Subcutaneous adipose tissue (tissue), 4 donors: ENCODE data around the gene RENBP. TPM values are rescaled to one million over a fixed set of nuclear protein-coding genes. Genes with fewer than 3 reads are reported as not detected.

Source experiments
- total RNA-seq, 4 donors: library from RNA; depleted of rRNA; stranded (reverse); fragments of >200 nt; gene quantifications; one replicate each; pipeline ENCODE4 v1.1.0, GENCODE V29; 2016
- TF ChIP-seq, protein P1 (sequence below): fragments of 450-650 bp; IDR thresholded peaks from one replicate; pipeline ENCODE4 v1.5.1; 2016; ENCODE audit warnings: low read depth, mild to moderate bottlenecking, control low read depth, antibody characterized with exemption, moderate library complexity

Gene RENBP
- total RNA-seq, 4 donors from 2014 or later = 14.0 to 43.4 (median 29.5) TPM

DNA sequence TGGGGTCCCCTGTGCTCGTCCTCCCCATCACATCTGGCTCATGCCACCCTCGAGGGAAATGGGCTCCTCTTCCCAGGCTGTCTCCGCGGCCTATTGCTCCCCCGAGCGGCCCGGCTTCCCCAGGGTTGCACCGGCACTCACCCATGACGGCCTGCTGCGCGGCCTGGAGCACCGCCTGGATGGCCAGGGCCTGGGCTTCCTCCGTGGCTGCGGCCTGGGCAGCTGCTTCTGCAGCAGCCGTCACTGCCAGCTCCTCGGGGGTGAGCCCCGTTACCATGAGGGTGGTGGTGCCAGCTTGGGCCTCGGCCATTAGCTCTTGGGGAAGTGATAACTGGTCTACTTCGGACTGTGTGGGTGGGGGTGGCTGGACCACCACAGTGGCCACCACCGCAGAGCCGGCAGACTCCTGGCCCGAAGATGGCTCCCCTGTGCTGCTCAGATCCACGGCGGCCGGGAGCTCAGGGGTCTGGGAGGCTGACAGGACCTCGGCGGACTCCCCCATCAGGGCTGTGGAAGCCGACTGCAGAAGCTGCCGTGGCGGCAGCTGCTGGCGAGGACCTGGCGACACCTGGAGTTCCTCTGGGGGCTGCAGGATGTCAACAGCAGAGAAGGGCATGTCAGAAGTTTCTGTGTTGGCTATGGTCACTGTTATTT is 8.1 kb upstream of the RENBP start:
- TF ChIP-seq, protein P1, sequence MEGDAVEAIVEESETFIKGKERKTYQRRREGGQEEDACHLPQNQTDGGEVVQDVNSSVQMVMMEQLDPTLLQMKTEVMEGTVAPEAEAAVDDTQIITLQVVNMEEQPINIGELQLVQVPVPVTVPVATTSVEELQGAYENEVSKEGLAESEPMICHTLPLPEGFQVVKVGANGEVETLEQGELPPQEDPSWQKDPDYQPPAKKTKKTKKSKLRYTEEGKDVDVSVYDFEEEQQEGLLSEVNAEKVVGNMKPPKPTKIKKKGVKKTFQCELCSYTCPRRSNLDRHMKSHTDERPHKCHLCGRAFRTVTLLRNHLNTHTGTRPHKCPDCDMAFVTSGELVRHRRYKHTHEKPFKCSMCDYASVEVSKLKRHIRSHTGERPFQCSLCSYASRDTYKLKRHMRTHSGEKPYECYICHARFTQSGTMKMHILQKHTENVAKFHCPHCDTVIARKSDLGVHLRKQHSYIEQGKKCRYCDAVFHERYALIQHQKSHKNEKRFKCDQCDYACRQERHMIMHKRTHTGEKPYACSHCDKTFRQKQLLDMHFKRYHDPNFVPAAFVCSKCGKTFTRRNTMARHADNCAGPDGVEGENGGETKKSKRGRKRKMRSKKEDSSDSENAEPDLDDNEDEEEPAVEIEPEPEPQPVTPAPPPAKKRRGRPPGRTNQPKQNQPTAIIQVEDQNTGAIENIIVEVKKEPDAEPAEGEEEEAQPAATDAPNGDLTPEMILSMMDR = no peak

DNA sequence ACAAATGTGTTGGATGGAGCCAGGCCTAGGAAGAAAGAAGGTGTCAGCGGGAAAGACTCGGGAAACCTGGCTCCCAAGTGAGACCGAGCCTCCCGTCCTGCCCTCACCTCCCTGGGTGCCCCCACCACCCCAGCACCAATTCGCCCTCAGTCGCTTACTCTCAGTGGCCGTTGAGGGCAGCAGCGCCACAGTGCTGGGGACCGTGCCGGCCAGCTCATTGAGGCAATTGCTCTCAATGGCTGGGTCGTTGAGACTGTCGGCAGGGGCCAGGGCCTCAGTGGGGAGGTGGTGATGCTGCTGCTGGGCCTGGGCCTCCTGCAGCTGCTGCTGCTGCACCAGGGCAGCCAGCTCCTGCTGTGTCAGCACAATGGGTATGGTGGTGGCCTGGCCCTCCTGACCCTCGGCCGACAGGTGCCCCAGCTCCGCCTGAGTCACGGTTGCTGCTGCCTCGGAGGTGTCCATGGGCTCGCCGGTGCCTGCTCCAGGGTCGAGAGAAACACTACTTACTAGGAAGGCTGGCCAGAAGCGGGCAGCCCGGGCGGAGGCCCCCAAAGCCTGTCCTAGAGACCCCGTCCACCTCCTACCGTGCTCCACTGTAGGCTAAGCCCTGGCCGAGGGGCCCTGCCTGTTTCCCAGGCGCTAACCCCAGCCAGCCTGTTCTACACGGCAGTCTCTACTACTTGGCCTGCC is 7.4 kb upstream of the RENBP start:
- TF ChIP-seq, protein P1 = no peak

DNA sequence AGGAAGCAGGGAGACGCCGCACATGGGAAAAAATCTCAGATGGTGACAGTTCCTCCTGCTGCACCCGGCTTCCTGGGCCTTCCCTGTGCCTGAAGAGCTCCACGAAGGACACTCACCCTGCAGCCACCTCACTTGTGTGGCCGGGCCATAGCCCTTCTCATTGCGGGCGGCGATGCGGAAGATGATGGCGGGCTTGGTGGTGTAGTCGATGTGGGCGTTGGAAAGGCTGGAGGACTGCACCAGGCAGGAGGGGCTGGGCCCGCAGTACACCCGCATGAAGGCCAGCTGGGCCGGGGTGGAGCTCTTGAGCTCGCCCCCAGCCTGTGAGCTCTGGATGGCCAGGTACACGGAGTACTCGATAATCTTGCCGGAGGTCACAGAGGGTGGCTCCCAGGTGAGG is 5.7 kb upstream of the RENBP start:
- TF ChIP-seq, protein P1 = no peak

DNA sequence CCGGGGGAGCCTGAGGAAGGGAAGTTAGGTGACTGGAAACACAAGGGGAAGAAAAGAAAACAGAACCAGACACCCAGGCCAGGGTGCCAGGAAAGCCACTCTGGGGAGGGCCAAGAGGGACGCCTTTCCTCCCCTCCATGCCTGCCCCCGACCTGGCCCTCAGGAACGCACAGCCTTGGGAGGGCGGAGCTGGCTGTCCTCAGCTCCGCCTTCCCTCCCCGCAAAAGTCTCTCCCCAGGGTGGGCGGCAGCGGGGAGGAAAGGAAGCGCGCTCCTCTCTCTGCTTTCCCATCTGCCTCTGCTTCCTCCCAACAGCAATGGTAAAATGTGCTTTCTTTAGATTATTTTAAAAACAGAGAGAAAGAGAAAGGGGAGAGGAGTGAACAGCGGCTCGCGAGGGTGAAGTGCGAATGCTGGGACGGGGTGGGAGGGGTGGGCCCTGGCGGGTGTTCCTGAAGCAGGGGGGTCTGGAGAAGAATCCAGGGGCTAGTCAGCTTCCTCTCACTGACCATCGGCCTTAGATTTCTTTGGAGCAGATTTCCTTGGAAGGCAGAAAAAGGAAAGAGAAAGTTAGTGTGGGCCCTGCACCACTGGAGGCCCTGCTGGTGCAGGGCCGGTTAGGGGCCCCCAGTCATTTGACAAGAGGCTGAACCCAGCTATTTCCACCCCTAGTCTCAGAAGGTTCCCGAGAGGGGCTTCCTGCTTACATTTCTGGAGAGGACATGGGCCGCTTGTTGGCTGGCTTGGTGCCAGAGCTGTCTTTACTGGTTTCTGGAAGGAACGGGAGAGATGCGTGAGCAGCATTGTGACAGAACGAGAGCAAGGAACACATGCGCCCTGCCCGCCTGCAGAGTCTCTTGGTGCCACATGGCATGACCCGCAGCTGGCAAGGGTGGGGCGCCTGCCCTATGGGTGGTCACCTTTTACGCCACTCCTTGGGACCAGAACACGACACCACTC is 4.7 kb upstream of the RENBP start:
- TF ChIP-seq, protein P1 = no peak

DNA sequence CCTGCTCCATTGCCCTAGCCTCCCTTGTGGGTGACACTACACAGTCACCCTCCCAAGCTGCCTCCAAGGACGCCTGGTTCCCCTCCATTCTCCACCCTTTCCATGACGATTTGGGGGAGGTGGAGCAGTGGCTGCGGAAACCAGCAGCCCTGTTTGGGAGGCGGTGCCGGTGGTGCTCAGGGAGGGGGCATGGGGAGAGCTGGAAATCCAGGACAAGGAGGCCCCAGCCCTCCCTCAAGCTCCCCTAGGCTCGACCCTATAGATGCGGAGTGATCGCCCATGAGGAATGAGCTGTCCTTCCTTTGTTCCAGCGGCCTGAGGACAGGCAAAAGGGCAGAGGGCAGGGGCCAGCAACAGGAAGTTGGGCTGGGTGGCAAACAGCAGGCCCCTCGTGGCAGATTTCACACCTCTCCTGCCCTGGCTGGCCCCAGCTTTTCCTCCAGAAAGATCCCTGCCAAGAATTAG is 3.6 kb upstream of the RENBP start:
- TF ChIP-seq, protein P1 = no peak

DNA sequence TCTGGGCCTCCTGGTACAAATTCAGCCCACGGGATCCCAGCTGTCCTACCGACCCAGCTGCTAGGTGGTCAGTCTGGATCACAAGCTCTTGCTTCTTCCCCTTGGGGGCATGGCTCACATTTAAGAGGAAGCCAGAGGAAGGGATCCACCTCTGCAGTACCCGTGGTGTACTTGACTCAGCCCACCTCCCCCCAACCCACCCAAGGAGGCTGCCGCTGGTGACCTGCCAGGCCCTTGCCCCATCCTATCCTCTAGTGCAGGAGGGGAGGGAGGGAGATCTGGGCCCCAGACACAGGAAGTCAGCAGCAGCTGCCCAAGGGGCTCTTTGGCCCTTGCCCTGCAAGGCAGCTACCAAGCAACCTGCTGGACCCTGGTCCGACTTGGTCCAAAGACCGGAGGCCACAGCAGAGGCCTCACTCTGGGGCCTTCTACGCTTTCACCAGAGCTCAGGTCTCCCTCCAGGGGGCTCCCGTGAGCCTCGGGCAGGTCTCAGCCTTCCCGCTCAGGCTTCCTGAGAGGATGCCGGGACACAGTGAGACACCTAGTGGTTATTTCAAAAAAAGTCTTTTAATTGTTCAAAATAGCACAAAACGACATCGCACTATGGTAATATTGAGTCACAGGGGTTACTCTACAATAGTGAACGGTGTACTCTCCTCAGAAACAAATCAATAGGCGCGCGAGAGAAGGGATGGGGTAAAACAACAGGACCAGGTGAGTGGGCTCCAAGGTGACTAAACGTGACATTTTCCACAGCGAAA is 2.7 kb upstream of the RENBP start:
- TF ChIP-seq, protein P1 = no peak
